Measurements from ENCODE around the gene POLR1H.
"Not testable (repeated sequence)": the region's sequence is repeated elsewhere in the genome, so short reads cannot be mapped to it uniquely, and the experiment has no call there.

Gene POLR1H

GRCh38 chr6:30031381-30031780 is 29.7 kb upstream of the POLR1H start:
- Histone ChIP-seq H3K27me3 (ENCODE audit: control insufficient read depth in 3 of 3, insufficient read depth in 3 of 3, low read depth in 1 of 3, low read length in 3 of 3) (no peaks in the 10 kb centered on the region), H3K79me1 (ENCODE audit: low read depth, low read length) (no peaks in the 10 kb centered on the region), H2BK12ac (ENCODE audit: low read length) (no peak overlapping the region), H3K4me3 (ENCODE audit: low read length in 2 of 2) (no peak overlapping the region), H2BK5ac (ENCODE audit: low read length) (no peak overlapping the region), H2AK5ac (ENCODE audit: low read depth, low read length) (no peak overlapping the region), H4K91ac (ENCODE audit: low read depth, low read length, poor library complexity) (no peak overlapping the region), H3K4me1 (ENCODE audit: control insufficient read depth in 2 of 2, insufficient read depth in 1 of 2, low read depth in 1 of 2, low read length in 2 of 2) (no peaks in the 10 kb centered on the region), H4K8ac (ENCODE audit: low read depth, low read length) (no peak overlapping the region), H3K14ac (ENCODE audit: low read length) (no peak overlapping the region), H3K23ac (ENCODE audit: low read depth, low read length, poor library complexity) (no peak overlapping the region), H3K18ac (ENCODE audit: low read length) (no peak overlapping the region), H3K4me2 (ENCODE audit: insufficient read depth, low read length, poor library complexity, severe bottlenecking) (no peak overlapping the region), H3K4ac (ENCODE audit: low read length) (no peak overlapping the region), H3K9me3 (replicated peaks in 1 of 2; ENCODE audit: control insufficient read depth in 2 of 2, insufficient read depth in 1 of 2, low read depth in 1 of 2, low read length in 2 of 2) (no peaks in the 10 kb centered on the region), H3K36me3 (replicated peaks in 1 of 2; ENCODE audit: control insufficient read depth in 2 of 2, insufficient read depth in 2 of 2, low read length in 2 of 2) (peaks cover 3 to 8% of the 10 kb centered on the region in 2 donors), H3K9ac (ENCODE audit: low read depth, low read length, poor library complexity) (no peak overlapping the region), H2BK15ac (ENCODE audit: low read length) (no peak overlapping the region), H2BK120ac (ENCODE audit: low read depth, low read length) (no peak overlapping the region), H3K27ac (replicated peaks; ENCODE audit: low read length) (no peak overlapping the region), H2AFZ (ENCODE audit: low read length) (no peak overlapping the region)
- DNase-seq (ENCODE audit: low spot score), result no peak

GRCh38 chr6:30033440-30033839 is 27.6 kb upstream of the POLR1H start:
- H2AFZ ChIP-seq (ENCODE audit: low read length); H2AK5ac ChIP-seq (ENCODE audit: low read depth, low read length); H3K27ac ChIP-seq (replicated peaks; ENCODE audit: low read length); H3K4ac ChIP-seq (ENCODE audit: low read length); H3K27me3 ChIP-seq (ENCODE audit: control insufficient read depth in 3 of 3, insufficient read depth in 3 of 3, low read depth in 1 of 3, low read length in 3 of 3); H3K36me3 ChIP-seq (replicated peaks in 1 of 2; ENCODE audit: control insufficient read depth in 2 of 2, insufficient read depth in 2 of 2, low read length in 2 of 2); H3K14ac ChIP-seq (ENCODE audit: low read length); DNase-seq (ENCODE audit: low spot score); H3K79me1 ChIP-seq (ENCODE audit: low read depth, low read length); H3K4me3 ChIP-seq (ENCODE audit: low read length in 2 of 2); H2BK120ac ChIP-seq (ENCODE audit: low read depth, low read length); H3K4me2 ChIP-seq (ENCODE audit: insufficient read depth, low read length, poor library complexity, severe bottlenecking); H3K23ac ChIP-seq (ENCODE audit: low read depth, low read length, poor library complexity); H2BK15ac ChIP-seq (ENCODE audit: low read length); H3K9ac ChIP-seq (ENCODE audit: low read depth, low read length, poor library complexity); H4K91ac ChIP-seq (ENCODE audit: low read depth, low read length, poor library complexity); H4K8ac ChIP-seq (ENCODE audit: low read depth, low read length); H3K9me3 ChIP-seq (replicated peaks in 1 of 2; ENCODE audit: control insufficient read depth in 2 of 2, insufficient read depth in 1 of 2, low read depth in 1 of 2, low read length in 2 of 2); H2BK5ac ChIP-seq (ENCODE audit: low read length); H3K4me1 ChIP-seq (ENCODE audit: control insufficient read depth in 2 of 2, insufficient read depth in 1 of 2, low read depth in 1 of 2, low read length in 2 of 2); H2BK12ac ChIP-seq (ENCODE audit: low read length); H3K18ac ChIP-seq (ENCODE audit: low read length): not testable (repeated sequence)
- no CpG with 5 or more reads among the region's 5 CpGs for WGBS, 2 donors (ENCODE audit: extremely low coverage in 2 of 2, insufficient read length in 2 of 2, insufficient replicate concordance in 1 of 2)

- no peak for DNase-seq (ENCODE audit: low spot score)
- no CpG with 5 or more reads among the region's 1 CpG for WGBS, 2 donors (ENCODE audit: extremely low coverage in 2 of 2, insufficient read length in 2 of 2, insufficient replicate concordance in 1 of 2)
- H2AK5ac ChIP-seq (ENCODE audit: low read depth, low read length), result no peak overlapping the region
- no peaks in the 10 kb centered on the region for H3K9me3 ChIP-seq (replicated peaks in 1 of 2; ENCODE audit: control insufficient read depth in 2 of 2, insufficient read depth in 1 of 2, low read depth in 1 of 2, low read length in 2 of 2)
- H2AFZ ChIP-seq (ENCODE audit: low read length), result no peak overlapping the region
- no peak overlapping the region for H3K18ac ChIP-seq (ENCODE audit: low read length)
- no peak overlapping the region for H3K4ac ChIP-seq (ENCODE audit: low read length)
- H2BK5ac ChIP-seq (ENCODE audit: low read length), result no peak overlapping the region
- no peak overlapping the region for H3K4me3 ChIP-seq (ENCODE audit: low read length in 2 of 2)
- H3K23ac ChIP-seq (ENCODE audit: low read depth, low read length, poor library complexity), result no peak overlapping the region
- H3K27ac ChIP-seq (replicated peaks; ENCODE audit: low read length), result no peak overlapping the region
- H4K8ac ChIP-seq (ENCODE audit: low read depth, low read length), result no peak overlapping the region
- H2BK120ac ChIP-seq (ENCODE audit: low read depth, low read length), result no peak overlapping the region
- no peaks in the 10 kb centered on the region for H3K4me1 ChIP-seq (ENCODE audit: control insufficient read depth in 2 of 2, insufficient read depth in 1 of 2, low read depth in 1 of 2, low read length in 2 of 2)
- no peak overlapping the region for H4K91ac ChIP-seq (ENCODE audit: low read depth, low read length, poor library complexity)
- no peak overlapping the region for H2BK12ac ChIP-seq (ENCODE audit: low read length)
- no peak overlapping the region for H3K9ac ChIP-seq (ENCODE audit: low read depth, low read length, poor library complexity)
- no peaks in the 10 kb centered on the region for H3K27me3 ChIP-seq (ENCODE audit: control insufficient read depth in 3 of 3, insufficient read depth in 3 of 3, low read depth in 1 of 3, low read length in 3 of 3)
- H2BK15ac ChIP-seq (ENCODE audit: low read length), result no peak overlapping the region
- H3K36me3 ChIP-seq (replicated peaks in 1 of 2; ENCODE audit: control insufficient read depth in 2 of 2, insufficient read depth in 2 of 2, low read length in 2 of 2), result peaks cover 3 to 8% of the 10 kb centered on the region in 2 donors
- no peaks in the 10 kb centered on the region for H3K79me1 ChIP-seq (ENCODE audit: low read depth, low read length)
- no peak overlapping the region for H3K4me2 ChIP-seq (ENCODE audit: insufficient read depth, low read length, poor library complexity, severe bottlenecking)
- H3K14ac ChIP-seq (ENCODE audit: low read length), result no peak overlapping the region
Measured at GRCh38 chr6:30035784-30036183, 25.3 kb upstream of the POLR1H start.

- Histone ChIP-seq H3K4ac (ENCODE audit: low read length) (no peak overlapping the region), H2BK5ac (ENCODE audit: low read length) (no peak overlapping the region), H3K23ac (ENCODE audit: low read depth, low read length, poor library complexity) (no peak overlapping the region), H3K27ac (replicated peaks; ENCODE audit: low read length) (no peak overlapping the region), H2AFZ (ENCODE audit: low read length) (no peak overlapping the region), H3K4me3 (ENCODE audit: low read length in 2 of 2) (no peak overlapping the region), H3K79me1 (ENCODE audit: low read depth, low read length) (no peaks in the 10 kb centered on the region), H2BK15ac (ENCODE audit: low read length) (no peak overlapping the region), H3K36me3 (replicated peaks in 1 of 2; ENCODE audit: control insufficient read depth in 2 of 2, insufficient read depth in 2 of 2, low read length in 2 of 2) (peaks cover 3 to 8% of the 10 kb centered on the region in 2 donors), H3K9ac (ENCODE audit: low read depth, low read length, poor library complexity) (no peak overlapping the region), H2BK12ac (ENCODE audit: low read length) (no peak overlapping the region), H2BK120ac (ENCODE audit: low read depth, low read length) (no peak overlapping the region), H3K18ac (ENCODE audit: low read length) (no peak overlapping the region), H3K4me1 (ENCODE audit: control insufficient read depth in 2 of 2, insufficient read depth in 1 of 2, low read depth in 1 of 2, low read length in 2 of 2) (no peaks in the 10 kb centered on the region), H2AK5ac (ENCODE audit: low read depth, low read length) (no peak overlapping the region), H3K14ac (ENCODE audit: low read length) (no peak overlapping the region), H3K4me2 (ENCODE audit: insufficient read depth, low read length, poor library complexity, severe bottlenecking) (no peak overlapping the region), H4K8ac (ENCODE audit: low read depth, low read length) (no peak overlapping the region), H3K27me3 (ENCODE audit: control insufficient read depth in 3 of 3, insufficient read depth in 3 of 3, low read depth in 1 of 3, low read length in 3 of 3) (no peaks in the 10 kb centered on the region), H4K91ac (ENCODE audit: low read depth, low read length, poor library complexity) (no peak overlapping the region), H3K9me3 (replicated peaks in 1 of 2; ENCODE audit: control insufficient read depth in 2 of 2, insufficient read depth in 1 of 2, low read depth in 1 of 2, low read length in 2 of 2) (no peaks in the 10 kb centered on the region)
- no CpG with 5 or more reads among the region's 4 CpGs for WGBS, 2 donors (ENCODE audit: extremely low coverage in 2 of 2, insufficient read length in 2 of 2, insufficient replicate concordance in 1 of 2)
- DNase-seq (ENCODE audit: low spot score), result no peak
Measured at GRCh38 chr6:30037182-30037788, 23.8 kb upstream of the POLR1H start.

Measured in neuronal stem cell (in vitro differentiated cells).